Ammon's horn (tissue), 1 donor: ENCODE measurements around the gene BLVRA.
A peak's percentile ranks its signal among the peaks of the same experiment; 100 is the strongest.

Experiments used
- DNase-seq: peaks from one replicate; pipeline ENCODE4 v3.0.0-alpha.2; 2016; ENCODE audit warnings: low spot score

BLVRA gene

DNA sequence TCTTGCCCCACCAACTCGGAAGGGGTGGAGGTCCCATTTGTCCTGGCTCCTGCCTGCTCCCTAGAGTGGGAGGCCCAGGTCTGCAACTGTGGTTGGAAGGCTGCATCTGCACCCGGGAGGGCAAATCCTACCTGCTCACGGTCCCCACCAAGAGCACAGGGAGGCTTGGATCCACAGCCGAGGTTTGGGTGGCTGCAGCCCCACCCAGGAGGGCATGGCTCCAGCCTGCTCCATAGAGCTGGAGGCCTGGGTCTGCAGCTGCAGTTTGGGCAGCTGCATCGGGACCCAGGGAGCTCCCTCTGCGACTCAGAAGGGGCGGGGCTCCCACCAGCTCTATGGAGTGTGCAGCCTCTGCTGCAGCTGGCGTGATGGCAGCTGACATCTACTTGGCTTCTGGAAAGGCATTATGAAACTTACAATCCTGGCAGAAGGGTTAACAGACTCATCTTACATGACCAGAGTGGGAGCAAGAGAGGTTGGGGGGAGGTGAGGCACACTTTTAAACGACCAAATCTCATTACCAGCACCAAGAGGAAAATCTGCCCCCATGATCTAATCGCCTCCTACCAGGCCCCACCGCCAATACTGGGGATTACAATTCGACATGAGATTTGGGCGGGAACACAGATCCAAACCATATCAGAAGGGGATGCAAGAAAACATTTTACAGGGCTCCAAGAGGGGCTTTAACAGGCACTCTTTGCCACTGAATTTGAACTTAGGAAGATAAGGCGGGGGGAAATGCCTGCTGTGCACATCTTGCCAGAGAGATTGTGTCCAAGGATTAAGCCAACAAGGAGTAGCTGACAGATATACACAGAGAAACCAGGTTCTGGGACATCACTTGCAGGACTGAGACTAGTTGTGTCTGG, 8.2 kb upstream of the BLVRA start:
- DNase-seq: no peak

DNA sequence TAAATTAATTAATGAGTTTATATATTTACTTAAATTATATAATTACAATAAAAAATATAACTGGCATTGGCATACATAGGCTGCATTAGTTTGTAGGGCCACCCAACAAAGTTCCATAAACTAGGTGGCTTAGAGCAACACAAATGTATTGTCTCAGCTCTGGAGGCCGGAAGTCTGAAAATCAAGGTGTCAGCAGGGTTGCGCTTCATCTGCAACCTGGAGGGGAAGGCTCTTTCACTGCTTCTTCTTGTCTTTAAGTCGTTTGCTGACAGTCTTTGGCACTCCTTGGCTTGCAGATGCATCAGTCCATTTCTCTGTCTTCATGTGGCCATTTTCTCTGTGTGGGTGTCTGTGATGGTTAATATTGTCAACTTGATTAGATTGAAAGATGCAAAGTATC, 6.1 kb upstream of the BLVRA start:
- DNase-seq: no peak

DNA sequence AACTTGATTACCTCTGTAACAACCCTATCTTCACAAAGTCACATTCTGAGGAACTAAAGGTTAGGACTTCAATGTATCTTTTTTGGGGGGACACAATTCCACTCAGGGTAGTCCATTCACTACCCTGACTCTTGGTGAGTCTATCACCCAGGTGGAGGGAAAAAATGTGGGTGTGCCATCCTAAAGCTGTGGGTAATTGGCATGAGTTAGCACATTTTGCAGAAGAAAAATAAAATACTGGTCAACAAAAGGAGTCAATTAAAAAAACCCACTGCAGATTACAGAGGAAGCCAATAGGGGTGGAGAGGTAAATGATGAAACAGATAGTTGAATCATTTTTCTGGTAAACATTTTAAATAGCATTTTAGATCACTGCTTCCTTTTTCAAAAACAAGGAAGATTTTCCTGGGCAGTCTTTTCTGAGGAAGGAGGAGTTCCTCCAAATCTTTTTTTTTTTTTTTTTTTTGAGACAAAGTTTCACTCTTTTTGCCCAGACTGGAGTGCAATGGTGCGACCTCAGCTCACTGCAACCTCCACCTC, 5.1 kb upstream of the BLVRA start:
- no peak for DNase-seq

DNA sequence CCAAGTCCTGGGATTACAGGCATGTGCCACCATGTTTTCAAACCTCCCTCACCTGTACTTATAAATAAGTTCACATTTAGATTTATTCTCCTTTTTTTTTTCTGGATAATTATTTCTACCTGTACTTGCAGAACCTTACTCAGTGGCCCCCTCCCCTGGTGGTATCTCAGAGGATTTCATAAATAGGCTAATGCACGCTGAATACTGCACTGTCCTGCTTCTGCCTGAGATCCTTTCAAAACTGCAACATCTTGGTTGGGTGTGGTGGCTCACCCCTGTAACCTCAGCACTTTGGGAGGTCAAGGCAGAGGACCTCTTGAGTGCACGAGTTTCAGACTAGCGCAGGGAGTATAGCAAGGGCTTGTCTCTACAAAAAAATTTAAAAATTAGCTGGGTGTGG, 4.6 kb upstream of the BLVRA start:
- DNase-seq: no peak

DNA sequence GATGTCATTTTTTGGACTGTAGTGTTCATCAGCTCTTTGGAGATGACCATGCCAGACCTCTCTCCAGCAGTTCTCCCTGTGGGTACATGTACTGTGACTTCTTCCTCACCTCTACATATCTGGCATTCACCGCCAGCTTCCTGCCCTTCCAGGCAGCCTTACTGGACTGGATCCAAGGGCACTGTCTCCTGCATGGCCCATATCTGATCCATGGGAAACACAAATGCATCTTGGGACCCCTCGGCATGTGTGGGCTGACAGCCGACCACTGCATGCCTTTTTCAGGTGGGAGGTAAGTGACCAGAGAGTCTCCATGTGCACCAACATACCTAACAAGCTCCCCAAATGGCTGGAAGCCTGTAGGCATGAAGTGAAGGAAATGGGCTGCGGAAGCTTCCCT, 3.9 kb upstream of the BLVRA start:
- DNase-seq: no peak

DNA sequence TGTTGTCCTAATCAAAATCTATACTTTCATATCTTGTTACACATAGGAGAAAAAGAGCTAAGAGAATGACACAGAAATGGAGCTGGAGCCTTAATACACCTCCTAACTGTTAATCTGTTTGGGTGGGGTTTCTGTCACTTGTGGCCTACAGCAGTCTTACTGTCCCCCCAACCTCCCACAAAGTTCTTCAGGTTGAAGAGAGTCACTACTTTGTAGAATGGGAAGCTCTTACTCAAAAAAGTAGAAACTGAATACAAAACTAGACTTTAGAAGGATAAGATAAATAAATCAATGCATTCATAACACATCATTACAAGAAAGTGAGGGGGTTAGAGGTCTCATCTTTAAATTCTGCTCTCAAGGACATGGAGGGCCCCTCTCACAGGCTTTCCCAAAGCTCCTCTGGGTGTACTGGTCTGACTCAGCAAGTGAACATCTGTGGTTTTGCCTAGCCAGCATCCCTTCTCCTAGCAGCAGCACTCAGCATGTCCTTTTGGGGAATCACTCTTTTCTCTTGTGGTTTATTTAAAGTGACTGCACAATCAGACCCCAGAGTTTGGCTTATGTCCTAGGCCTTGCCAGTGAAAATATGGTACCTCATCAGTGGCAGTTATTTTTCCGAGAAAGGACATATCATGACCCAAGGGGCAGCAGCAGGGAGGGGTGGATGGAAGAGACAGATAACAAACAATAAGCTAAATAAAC, 2.0 kb upstream of the BLVRA start:
- DNase-seq: peak; percentile 32

DNA sequence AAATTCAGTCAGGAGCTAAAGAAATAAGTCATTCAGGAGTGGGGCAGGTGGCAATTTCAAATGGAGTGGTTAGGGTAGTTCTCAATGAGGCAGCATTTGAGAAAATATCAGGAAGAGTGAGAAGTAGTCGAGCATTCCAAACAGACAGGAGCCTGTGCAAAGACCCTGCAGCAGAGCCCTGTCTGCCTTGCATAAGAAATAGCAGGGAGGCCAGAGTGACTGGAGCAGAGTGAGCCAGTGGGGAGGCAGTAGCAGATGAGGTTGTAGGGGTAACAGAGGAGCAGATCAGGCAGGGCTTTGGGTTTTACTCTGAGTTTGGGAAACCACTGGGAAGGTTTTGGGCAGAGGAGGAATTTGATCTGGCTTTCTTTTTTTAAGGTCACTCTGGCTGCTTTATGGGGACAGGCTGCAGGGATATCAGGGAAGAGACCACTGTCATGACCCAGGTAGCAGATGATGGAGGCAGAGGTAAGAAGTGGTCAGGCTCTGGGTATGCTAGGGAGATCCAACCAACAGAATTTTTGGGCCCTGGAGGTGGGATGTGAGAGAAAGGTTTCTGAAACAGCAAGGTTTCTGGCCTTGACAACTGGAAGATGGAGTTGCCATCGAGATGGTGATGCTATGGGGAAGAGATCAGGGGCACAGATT, 1.3 kb upstream of the BLVRA start:
- DNase-seq: no peak

DNA sequence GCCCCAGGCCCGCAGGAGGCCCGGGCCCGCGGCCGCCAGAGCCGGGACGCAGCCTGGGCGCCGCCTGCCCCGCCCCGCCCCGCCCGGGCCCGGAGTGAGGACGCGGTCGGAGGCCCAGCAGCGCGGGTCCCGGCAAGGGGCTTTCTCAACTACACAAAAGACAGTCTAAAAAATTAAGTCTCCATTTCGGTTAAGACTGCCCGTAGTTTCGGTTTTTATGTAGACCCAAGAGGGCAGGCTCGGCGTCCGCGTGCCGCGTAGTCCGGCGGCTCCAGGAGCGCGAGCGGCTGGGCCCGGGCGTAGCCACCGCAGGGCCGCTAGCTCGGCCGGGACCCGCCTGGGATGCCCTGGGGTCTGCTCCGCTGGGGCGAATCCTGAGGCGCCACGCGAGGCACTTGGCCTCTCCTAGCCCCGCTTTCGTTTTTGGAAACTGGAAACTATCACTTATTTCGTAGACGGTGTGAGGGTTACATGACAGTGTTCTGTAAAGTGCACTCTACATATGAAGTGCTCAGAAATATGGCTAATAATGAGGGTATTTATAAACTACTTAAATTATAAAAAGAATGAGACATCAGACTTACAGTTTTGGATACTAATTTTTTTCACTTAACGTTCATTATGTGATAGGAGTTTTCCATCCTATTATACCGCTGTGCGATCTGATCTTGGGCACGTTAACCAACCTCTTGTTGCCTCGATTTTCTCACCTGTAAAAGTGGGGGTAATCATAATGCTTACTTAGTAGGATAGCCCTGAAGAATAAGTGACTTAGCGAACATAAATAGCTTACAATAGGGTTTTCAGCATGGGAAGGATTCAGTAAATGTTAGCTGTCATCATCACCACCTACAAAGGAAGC, 573 bp downstream of the BLVRA start:
- DNase-seq: peak; percentile 11

DNA sequence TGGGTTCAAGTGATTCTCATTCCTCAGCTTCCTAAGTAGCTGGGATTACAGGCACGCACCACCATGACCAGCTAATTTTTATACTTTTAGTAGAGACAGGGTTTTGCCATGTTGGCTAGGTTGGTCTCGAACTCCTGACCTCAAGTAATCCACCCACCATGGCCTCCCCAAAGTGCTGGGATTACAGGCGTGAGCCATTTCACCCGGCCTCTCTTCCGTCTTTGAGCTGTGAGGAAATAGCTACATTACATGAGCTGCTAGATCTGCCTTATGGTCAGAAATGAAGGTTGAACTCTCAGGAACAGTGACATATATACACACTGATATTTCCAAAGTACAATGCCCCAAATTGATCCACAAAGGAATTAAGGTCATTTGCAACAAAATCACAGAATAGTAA, 2.4 kb downstream of the BLVRA start:
- no peak for DNase-seq

DNA sequence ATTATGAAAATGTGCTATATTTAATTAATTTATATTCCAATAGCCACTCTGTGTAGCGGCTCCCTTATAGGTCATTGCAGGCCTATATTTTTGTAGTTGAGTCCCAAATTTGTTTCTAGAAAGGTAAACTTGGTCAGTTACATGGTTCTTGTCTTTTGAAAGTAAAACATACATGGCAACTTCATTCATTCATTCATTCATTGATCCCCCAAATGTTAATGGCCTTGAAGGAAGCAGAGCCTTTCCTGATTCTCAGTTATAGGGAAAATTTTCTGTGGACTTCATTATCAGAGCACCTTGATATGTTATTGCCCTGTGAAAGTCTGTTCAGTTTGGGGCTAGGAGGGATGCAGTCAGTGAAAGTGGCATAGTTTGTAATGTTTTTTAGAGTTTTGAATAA, 2.9 kb downstream of the BLVRA start:
- no peak for DNase-seq

DNA sequence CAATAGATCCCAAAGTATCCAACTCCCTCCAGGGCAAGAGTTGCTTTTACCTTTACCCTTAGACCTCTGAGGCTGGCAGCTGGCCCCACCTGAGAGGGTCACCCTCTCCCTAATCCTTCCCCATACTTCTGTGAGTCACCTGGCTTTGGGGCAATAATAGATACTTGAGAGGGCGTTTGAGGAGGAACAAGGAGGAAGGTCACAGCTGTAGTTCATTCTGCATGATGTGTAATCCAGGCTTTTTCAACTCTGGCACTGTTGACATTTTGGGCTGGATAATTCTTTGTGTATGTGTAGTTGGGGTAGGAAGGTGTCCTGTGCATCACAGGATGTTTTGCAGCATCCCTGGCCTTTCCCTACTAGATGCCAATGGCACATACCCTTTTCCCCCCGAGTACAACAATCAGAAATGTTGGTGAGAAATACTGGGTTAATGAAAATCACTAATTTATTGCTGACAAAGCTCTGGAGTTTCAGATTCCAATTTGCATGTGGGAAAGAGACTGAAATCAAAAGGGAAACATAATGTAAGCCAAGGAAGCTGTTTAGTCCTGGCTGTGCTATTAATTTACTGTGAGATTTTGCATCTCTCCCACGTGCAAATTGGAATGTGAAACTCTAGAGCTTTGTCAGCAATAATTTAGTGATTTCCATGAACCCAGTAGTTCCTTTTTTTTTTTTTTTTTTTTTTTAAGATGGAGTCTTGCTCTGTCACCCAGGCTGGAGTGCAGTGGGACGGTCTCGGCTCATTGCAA, 3.6 kb downstream of the BLVRA start:
- no peak for DNase-seq

DNA sequence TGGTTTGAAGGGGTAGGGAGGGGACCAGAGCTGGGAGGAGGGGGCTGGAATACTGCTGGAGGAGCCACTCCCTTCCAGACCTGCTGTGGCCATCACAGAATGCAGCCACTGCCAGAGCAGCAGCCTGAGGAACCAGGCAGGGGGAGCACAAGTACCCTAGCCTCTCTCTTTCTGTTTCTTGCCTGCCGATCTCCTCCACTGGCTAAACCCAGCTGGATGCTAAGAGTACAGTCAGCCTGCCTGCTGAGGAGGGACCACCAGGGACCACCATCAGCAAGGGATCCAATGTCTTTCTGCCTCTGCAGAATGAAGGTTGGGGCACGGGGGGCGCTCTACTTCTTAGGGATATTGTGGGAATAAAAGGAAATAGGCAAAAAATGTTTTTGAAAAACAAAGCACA, 4.7 kb downstream of the BLVRA start:
- DNase-seq: no peak

DNA sequence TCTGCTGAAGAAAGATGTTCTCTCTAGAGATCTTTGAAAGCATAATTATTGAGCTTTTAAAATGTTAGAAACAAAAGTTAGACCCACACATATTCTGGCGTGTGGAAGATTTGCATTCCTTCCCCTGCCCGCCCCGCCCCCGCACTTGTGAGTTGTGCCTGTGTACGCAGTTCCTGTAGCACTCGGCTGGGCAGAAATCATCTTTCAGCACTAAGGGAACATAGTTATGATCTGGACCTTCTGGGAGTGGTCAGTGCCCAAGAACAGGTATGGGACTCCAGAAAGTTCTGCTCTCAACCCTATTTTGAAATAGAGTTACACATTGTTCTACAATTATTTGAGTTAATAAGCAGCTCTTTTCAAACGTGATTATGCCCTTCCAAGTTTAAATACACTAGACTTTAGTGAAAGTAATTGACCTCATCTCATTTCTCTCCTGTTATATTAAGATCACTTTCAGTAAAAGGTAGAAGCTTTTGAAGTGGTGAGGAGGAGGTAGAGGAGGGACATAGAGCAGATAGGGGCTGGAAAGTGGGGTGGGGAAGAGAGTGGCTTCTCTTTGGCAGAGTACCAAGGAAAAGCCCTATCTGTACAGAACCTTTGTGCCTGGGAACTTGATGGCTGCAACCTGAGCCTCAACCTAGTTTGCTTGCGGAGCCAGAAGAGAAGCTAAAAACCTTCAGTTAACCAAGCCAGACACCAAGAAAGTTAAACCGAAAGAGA, 5.7 kb downstream of the BLVRA start:
- no peak for DNase-seq

DNA sequence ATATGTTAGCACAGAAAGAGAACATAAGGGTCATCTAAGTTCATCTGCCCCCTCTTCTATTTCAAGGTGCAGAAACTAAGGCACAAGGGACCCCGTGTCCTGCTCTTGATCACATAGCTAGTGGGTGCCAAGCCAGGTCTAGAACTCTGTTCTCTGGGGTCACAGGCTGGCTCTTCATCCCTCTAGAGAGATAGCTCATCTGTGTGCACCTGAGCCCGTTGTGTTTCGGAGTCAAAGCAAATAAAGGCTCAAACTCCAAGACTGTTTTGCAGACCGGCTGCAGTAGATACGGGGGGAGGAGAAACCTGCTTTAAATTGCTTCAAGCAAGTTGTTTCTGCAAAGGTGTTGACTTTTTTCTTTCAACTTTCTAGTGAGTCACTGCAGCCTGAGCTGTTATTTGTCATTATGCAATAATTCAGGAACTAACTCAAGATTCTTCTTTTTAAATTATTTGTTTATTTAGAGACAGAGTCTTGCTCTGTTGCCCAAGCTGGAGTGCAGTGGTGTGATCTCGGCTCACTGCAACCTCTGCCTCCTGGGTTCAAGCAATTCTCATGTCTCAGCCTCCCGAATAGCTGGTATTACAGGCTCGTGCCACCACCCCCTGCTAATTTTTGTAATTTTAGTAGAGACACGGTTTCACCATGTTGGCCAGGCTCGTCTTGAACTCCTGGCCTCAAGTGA, 6.5 kb downstream of the BLVRA start:
- DNase-seq: no peak

DNA sequence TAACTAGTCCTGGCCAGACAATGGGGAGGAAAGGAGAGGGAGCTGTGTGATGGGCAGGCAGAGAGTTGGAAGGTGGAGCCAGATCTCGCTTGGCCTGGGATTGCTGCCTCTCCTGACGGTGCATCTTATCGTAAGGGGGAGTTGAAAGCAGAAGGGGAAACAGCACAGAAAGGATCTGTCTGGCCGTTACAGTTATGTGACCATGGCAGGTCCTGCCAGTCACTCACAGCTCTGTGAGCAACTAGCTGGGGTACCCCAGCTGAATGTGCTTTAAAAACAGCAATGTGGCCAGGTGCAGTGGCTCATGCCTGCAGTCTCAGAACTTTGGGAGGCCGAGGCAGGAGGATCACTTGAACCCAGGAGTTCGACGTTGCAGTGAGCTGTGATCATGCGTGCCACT, 8.1 kb downstream of the BLVRA start:
- DNase-seq: no peak

DNA sequence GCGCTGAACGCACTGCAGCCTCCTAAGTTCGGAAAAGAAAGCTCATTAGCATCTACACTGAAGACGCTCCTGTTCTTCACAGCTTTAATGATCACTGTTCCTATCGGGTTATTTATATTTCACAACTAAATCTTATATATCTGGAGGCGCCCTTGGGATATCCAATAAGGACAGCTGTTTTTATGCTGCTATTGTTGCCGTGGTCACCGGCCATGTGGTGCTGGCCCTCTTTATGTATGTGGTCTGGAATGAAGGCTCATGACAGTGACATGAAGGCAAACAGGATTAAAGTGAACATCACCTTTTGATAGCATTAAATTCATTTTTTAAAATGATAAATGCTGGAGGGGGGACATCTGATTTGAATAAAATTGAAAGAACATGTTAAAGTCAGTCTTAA, 8.8 kb downstream of the BLVRA start:
- no peak for DNase-seq

DNA sequence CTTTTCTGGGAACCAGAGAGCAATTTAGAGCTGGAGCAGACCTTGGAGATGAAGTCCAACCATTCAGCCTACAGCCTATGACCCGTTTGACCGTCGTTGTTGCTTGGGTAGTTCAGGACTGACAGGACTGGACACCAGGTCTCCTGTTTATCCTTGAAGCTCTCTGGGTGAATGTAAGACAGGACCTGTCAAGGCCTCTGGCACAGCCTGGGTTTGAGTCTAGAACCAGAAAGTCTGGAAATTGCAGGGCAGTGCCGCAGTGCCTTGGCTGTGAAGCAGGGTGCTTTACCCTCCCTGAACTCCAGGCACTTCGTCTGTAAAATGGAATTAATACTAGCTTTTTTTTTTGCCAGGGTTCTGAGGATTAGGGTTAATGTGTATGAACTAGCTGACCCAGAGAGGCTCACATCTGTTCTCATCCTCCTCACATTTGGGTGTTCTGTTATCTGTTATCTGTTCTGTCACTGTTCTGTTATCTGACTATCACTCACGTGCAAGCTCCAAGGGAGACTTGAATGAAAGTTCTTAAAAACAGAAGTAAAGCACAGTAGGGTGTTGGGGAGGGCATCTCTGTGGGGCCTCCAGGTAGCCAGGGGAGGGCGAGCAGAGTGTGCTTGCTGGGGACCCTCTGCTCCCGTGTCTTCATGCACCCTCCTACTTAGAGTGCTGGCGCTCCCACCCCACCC, 9.9 kb downstream of the BLVRA start:
- no peak for DNase-seq

DNA sequence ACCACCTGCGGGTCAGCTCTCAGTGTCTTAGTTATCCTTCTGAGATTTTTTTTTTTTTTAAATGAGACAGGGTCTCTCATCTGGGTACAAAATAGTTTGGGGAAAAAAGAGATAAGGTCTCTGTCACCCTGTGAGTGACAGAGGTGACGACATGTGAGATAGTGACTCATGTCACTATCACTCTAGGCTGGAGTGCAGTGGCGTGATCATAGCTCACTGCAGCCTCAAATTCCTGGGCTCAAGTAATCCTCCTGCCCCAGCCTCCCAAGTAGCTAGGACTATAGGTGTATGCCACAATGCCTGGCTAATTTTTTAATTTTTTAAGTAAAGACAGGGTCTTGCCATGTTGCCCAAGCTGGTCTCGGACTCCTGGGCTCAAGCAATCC, 10.4 kb downstream of the BLVRA start:
- DNase-seq: no peak

DNA sequence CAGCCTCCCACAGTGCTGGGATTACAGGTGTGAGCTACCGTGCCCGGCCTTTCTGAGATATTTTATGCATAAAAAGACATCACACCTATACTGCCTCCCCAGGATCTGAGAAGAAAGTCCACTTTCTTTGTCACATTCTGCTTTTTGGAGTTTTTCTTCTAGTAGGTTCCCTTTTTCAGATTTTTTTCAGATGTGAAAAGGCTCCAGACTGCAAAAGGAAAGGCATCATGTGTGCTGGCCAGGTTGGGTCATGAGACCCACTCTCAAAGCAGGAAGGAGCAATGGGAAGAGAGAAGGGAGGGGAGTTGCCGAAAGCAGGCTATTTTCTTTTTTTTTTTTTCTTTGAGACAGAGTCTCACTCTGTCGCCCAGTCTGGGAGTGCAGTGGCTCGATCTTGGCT, 10.8 kb downstream of the BLVRA start:
- DNase-seq: no peak
